H1 (cell line): ENCODE data around the gene TRAF3IP3.

Experiments used
- ASH2L ChIP-seq: fragments of 200-600, 300-600 bp; sonication (generic); IDR thresholded peaks from one replicate; pipeline ENCODE4 v1.7.1; 2017; ENCODE audit warnings: low read length
- ATF3 ChIP-seq: IDR thresholded peaks from 2 replicates; pipeline ENCODE4 v1.6.1; 2011; ENCODE audit warnings: low read depth, mild to moderate bottlenecking, low read length; ENCODE audit not compliant: insufficient read depth
- POLR2A ChIP-seq, 2 experiments: IDR thresholded peaks; 1 replicate in 1 of 2; 2 replicates in 1 of 2; pipeline ENCODE4 v1.6.1; 2011; ENCODE audit warnings: low read depth in 2 of 2, low read length in 2 of 2, mild to moderate bottlenecking in 2 of 2; ENCODE audit errors: control extremely low read depth in 1 of 2
- TAF1 ChIP-seq: IDR thresholded peaks from 2 replicates; pipeline ENCODE4 v1.6.1; 2011; ENCODE audit warnings: mild to moderate bottlenecking, low read depth, low read length

GRCh38 chr1:209815490-209815889, 59.6 kb downstream of the TRAF3IP3 start:
- TF ChIP-seq POLR2A (IDR thresholded peaks at IDR 0.05; ENCODE audit: control extremely low read depth in 1 of 2, low read depth in 2 of 2, low read length in 2 of 2) (no peak), TAF1 (no peak), ASH2L (no peak), ATF3 (no peak)
